Gastrocnemius medialis (tissue), 4 donors: ENCODE data around the gene ZNF615. TPM values are rescaled to one million over a fixed set of nuclear protein-coding genes. Genes with fewer than 3 reads are reported as not detected.
"Not testable (repeated sequence)": the region's sequence is repeated elsewhere in the genome, so short reads cannot be mapped to it uniquely, and the experiment has no call there.

ENCODE experiments used
- ATAC-seq, 2 donors: fragments of 150-250 bp; one replicate each; pipeline ENCODE4 v1.9.1; 2016
- DNase-seq, 2 donors: peaks; one replicate each; pipeline ENCODE4 v3.0.0-alpha.2; 2019
- H3K27ac ChIP-seq, 4 donors: fragments of 200-600 bp; sonication (generic); 1 replicate in 1 of 4; 2 replicates in 3 of 4; pipeline ENCODE4 v1.5.1; 2016 to 2018; ENCODE audit warnings: mild to moderate bottlenecking in 2 of 4, moderate library complexity in 1 of 4
- H3K27me3 ChIP-seq, 3 donors: fragments of 200-600 bp; sonication (generic) in 2 of 3; 1 replicate in 1 of 3; 2 replicates in 2 of 3; pipeline versions ENCODE4 v1.5.1 to v1.6.0; 2016 to 2019; ENCODE audit warnings: mild to moderate bottlenecking in 1 of 3, moderate library complexity in 1 of 3
- H3K36me3 ChIP-seq, 2 donors: fragments of 200-600 bp; sonication (generic) in 1 of 2; one replicate each; pipeline ENCODE4 v1.5.1; 2017 to 2018
- H3K4me1 ChIP-seq, 2 donors: fragments of 200-600 bp; sonication (generic) in 1 of 2; one replicate each; pipeline ENCODE4 v1.5.1; 2016 to 2017; ENCODE audit warnings: mild to moderate bottlenecking in 2 of 2
- H3K4me3 ChIP-seq, 4 donors: fragments of 200-600 bp; sonication (generic) in 3 of 4; 1 replicate in 1 of 4; 2 replicates in 3 of 4; pipeline ENCODE4 v1.5.1; 2016 to 2019; ENCODE audit warnings: mild to moderate bottlenecking in 2 of 4
- H3K9me3 ChIP-seq, 3 donors: fragments of 200-600 bp; sonication (generic) in 2 of 3; 1 replicate in 1 of 3; 2 replicates in 2 of 3; pipeline ENCODE4 v1.5.1; 2016 to 2019
- CTCF ChIP-seq, 5 experiments: fragments of 450-650 bp in 3 of 5; fragments of 200-600 bp in 2 of 5; sonication (generic) in 2 of 5; IDR thresholded peaks in 4 of 5; conservative IDR thresholded peaks in 1 of 5; 1 replicate in 4 of 5; 2 replicates in 1 of 5; pipeline ENCODE4 v1.5.1; 2016 to 2019; ENCODE audit warnings: antibody characterized with exemption in 5 of 5, mild to moderate bottlenecking in 3 of 5, moderate library complexity in 3 of 5
- POLR2A ChIP-seq, 2 donors: fragments of 450-650 bp; IDR thresholded peaks; one replicate each; pipeline ENCODE4 v1.6.1; 2017; ENCODE audit warnings: antibody characterized with exemption in 2 of 2, mild to moderate bottlenecking in 2 of 2, moderate library complexity in 2 of 2
- in situ Hi-C, 4 donors: fragments of 200-750 bp; cut with MboI; loops; one replicate each; pipeline versions ENCODE4 v1.15.0 to v1.8.0; 2017; ENCODE audit warnings: low sequenced_read_pairs in 4 of 4
- intact Hi-C: fragments of 100-400 bp; cut with DNase I; formaldehyde crosslinking; loops from one replicate; pipeline ENCODE4 v1.15.1; 2023; ENCODE audit warnings: low total_unique reads
- total RNA-seq, 4 donors: library from RNA; depleted of rRNA; stranded (reverse); fragments of >200 nt; gene quantifications; one replicate each; pipeline versions ENCODE4 v1.1.0 to v1.2.3, GENCODE V29; 2016

Gene ZNF615
- total RNA-seq, 4 donors from 2014 or later, result 5.6 to 8.9 (median 7.4) TPM

GRCh38 chr19:51980116-51980736 lies 27.8 kb downstream of the ZNF615 start:
- TF ChIP-seq CTCF (IDR thresholded peaks at IDR 0.05 in 4 of 5, conservative IDR thresholded peaks at IDR 0.05 in 1 of 5) (no peak), POLR2A (IDR thresholded peaks at IDR 0.05) (no peak)
- no peak overlapping the region for H3K4me3 ChIP-seq
- intact Hi-C loops, result no loop called here
- in situ Hi-C loops, result no loop called here
- DNase-seq (no peak), ATAC-seq (no peak)
- H3K27ac ChIP-seq, result no peak overlapping the region
- peaks cover 6 to 38% (median 16%) of the 10 kb centered on the region in 3 donors for H3K9me3 ChIP-seq
- H3K4me1 ChIP-seq, result peaks cover 2% of the 10 kb centered on the region in 2 donors
- peaks cover 0 to 56% of the 10 kb centered on the region in 2 donors for H3K36me3 ChIP-seq
- H3K27me3 ChIP-seq, result no peaks in the 10 kb centered on the region

- H3K4me3 ChIP-seq, result no peak overlapping the region
- H3K4me1 ChIP-seq, result no peaks in the 10 kb centered on the region
- no peak for ATAC-seq
- peaks cover 2 to 62% of the 10 kb centered on the region in 2 donors for H3K36me3 ChIP-seq
- TF ChIP-seq POLR2A (IDR thresholded peaks at IDR 0.05) (no peak), CTCF (IDR thresholded peaks at IDR 0.05 in 4 of 5, conservative IDR thresholded peaks at IDR 0.05 in 1 of 5) (no peak)
- H3K9me3 ChIP-seq, result peaks cover 12 to 42% (median 19%) of the 10 kb centered on the region in 3 donors
- no peak overlapping the region for H3K27ac ChIP-seq
- intact Hi-C loops, result no loop called here
- in situ Hi-C loops, result no loop called here
- no peak for DNase-seq
- no peaks in the 10 kb centered on the region for H3K27me3 ChIP-seq
Measured at GRCh38 chr19:51978882-51979281, 29.1 kb downstream of the ZNF615 start.

- in situ Hi-C loops, result no loop called here
- DNase-seq (no peak), ATAC-seq (no peak)
- Histone ChIP-seq H3K27me3 (no peaks in the 10 kb centered on the region), H3K4me3 (no peak overlapping the region), H3K4me1 (no peaks in the 10 kb centered on the region), H3K36me3 (peaks cover 16 to 77% of the 10 kb centered on the region in 2 donors), H3K9me3 (peaks cover 17 to 57% (median 34%) of the 10 kb centered on the region in 3 donors), H3K27ac (no peak overlapping the region)
- intact Hi-C loops, result no loop called here
- TF ChIP-seq CTCF (IDR thresholded peaks at IDR 0.05 in 4 of 5, conservative IDR thresholded peaks at IDR 0.05 in 1 of 5), result no peak
- no peak for TF ChIP-seq POLR2A (IDR thresholded peaks at IDR 0.05)
Measured at GRCh38 chr19:51977346-51977745, 30.7 kb downstream of the ZNF615 start.

GRCh38 chr19:51976852-51977251 lies 31.2 kb downstream of the ZNF615 start:
- peaks cover 17 to 82% of the 10 kb centered on the region in 2 donors for H3K36me3 ChIP-seq
- H3K27ac ChIP-seq, result no peak overlapping the region
- DNase-seq (no peak), ATAC-seq (no peak)
- TF ChIP-seq POLR2A (IDR thresholded peaks at IDR 0.05) (no peak), CTCF (IDR thresholded peaks at IDR 0.05 in 4 of 5, conservative IDR thresholded peaks at IDR 0.05 in 1 of 5) (no peak)
- intact Hi-C loops, result no loop called here
- H3K27me3 ChIP-seq, result no peaks in the 10 kb centered on the region
- peaks cover 20 to 62% (median 37%) of the 10 kb centered on the region in 3 donors for H3K9me3 ChIP-seq
- no peaks in the 10 kb centered on the region for H3K4me1 ChIP-seq
- in situ Hi-C loops, result no loop called here
- no peak overlapping the region for H3K4me3 ChIP-seq

GRCh38 chr19:51975787-51976186 lies 32.2 kb downstream of the ZNF615 start:
- H3K4me1 ChIP-seq, intact Hi-C loops, H3K27me3 ChIP-seq, DNase-seq, H3K27ac ChIP-seq, in situ Hi-C loops, ATAC-seq: not testable (repeated sequence)
- peaks cover 23 to 85% of the 10 kb centered on the region in 2 donors for H3K36me3 ChIP-seq
- H3K4me3 ChIP-seq, result peak overlapping the region in 1 of 4 donors; percentile 0
- H3K9me3 ChIP-seq, result peaks cover 31 to 71% (median 41%) of the 10 kb centered on the region in 3 donors
